CD14-positive monocyte (primary cell): ENCODE results near the gene DLGAP1. TPM values are rescaled to one million over a fixed set of nuclear protein-coding genes. Genes with fewer than 3 reads are reported as not detected.

Experiments
- DNase-seq, 3 donors: peaks; one replicate each; pipeline ENCODE4 v3.0.0-alpha.2; 2011 to 2022
- H2AFZ ChIP-seq: 2 replicates; pipeline ENCODE4 v1.6.0; 2012; ENCODE audit warnings: mild to moderate bottlenecking, low read depth, low read length, inconsistent platforms; ENCODE audit not compliant: insufficient read depth, poor library complexity, severe bottlenecking
- H3K27ac ChIP-seq, 2 donors: 1 replicate in 1 of 2; 2 replicates in 1 of 2; pipeline ENCODE4 v1.5.1; 2012 to 2013; ENCODE audit warnings: low read length in 2 of 2, control low read depth in 1 of 2, inconsistent platforms in 1 of 2, low read depth in 1 of 2, mild to moderate bottlenecking in 1 of 2
- H3K27me3 ChIP-seq, 2 donors: one replicate each; pipeline versions ENCODE4 v1.6.0 to v1.6.1; 2011 to 2013; ENCODE audit warnings: low read length in 2 of 2; ENCODE audit not compliant: control insufficient read depth in 2 of 2, insufficient read depth in 2 of 2
- H3K36me3 ChIP-seq, 2 donors: replicated peaks in 1 of 2; 1 replicate in 1 of 2; 2 replicates in 1 of 2; pipeline versions ENCODE4 v1.5.1 to v1.6.1; 2012 to 2013; ENCODE audit warnings: low read length in 2 of 2, control low read depth in 1 of 2, inconsistent platforms in 1 of 2, mild to moderate bottlenecking in 1 of 2; ENCODE audit not compliant: insufficient read depth in 2 of 2, control insufficient read depth in 1 of 2
- H3K4me1 ChIP-seq, 2 donors: 1 replicate in 1 of 2; 2 replicates in 1 of 2; pipeline versions ENCODE4 v1.5.1 to v1.6.1; 2012 to 2013; ENCODE audit warnings: low read length in 2 of 2, control low read depth in 1 of 2, inconsistent platforms in 1 of 2, mild to moderate bottlenecking in 1 of 2, moderate library complexity in 1 of 2; ENCODE audit not compliant: insufficient read depth in 2 of 2, control insufficient read depth in 1 of 2
- H3K4me2 ChIP-seq: replicated peaks from 2 replicates; pipeline ENCODE3; 2012; ENCODE audit warnings: low read length, moderate library complexity, mild to moderate bottlenecking; ENCODE audit not compliant: poor library complexity, severe bottlenecking; ENCODE audit errors: extremely low read depth
- H3K4me3 ChIP-seq, 3 experiments: fragments of 200-600 bp in 1 of 3; sonication (generic) in 1 of 3; replicated peaks in 1 of 3; 1 replicate in 2 of 3; 2 replicates in 1 of 3; pipeline ENCODE4 v1.5.1; 2011 to 2013; ENCODE audit warnings: low read length in 3 of 3, mild to moderate bottlenecking in 3 of 3, control low read depth in 2 of 3, low read depth in 2 of 3, inconsistent platforms in 1 of 3, moderate library complexity in 1 of 3
- H3K79me2 ChIP-seq: 2 replicates; pipeline ENCODE4 v1.6.0; 2012; ENCODE audit warnings: mild to moderate bottlenecking, control low read depth, inconsistent platforms, low read length, moderate library complexity; ENCODE audit not compliant: insufficient read depth
- H3K9ac ChIP-seq: 2 replicates; pipeline ENCODE4 v1.6.0; 2017; ENCODE audit warnings: low read length, mild to moderate bottlenecking; ENCODE audit not compliant: insufficient read depth, poor library complexity, severe bottlenecking
- H3K9me3 ChIP-seq, 2 donors: replicated peaks in 1 of 2; 1 replicate in 1 of 2; 2 replicates in 1 of 2; pipeline versions ENCODE4 v1.5.1 to v1.6.1; 2012 to 2013; ENCODE audit warnings: low read length in 2 of 2, control low read depth in 1 of 2; ENCODE audit not compliant: control insufficient read depth in 1 of 2, insufficient read depth in 1 of 2
- H4K20me1 ChIP-seq: 2 replicates; pipeline ENCODE4 v1.6.0; 2012; ENCODE audit warnings: mild to moderate bottlenecking, low read length, control low read depth, moderate library complexity; ENCODE audit not compliant: insufficient read depth
- H3K27ac Mint-ChIP-seq, 7 donors: one replicate each; pipeline ENCODE4 v1.8.0; 2020; ENCODE audit warnings: mild to moderate bottlenecking in 7 of 7, mixed read lengths in 7 of 7, moderate library complexity in 6 of 7, inconsistent platforms in 2 of 7
- H3K27me3 Mint-ChIP-seq, 3 donors: one replicate each; pipeline ENCODE4 v1.8.0; 2021 to 2022; ENCODE audit warnings: low read depth in 3 of 3, mild to moderate bottlenecking in 3 of 3, mixed read lengths in 3 of 3, moderate library complexity in 3 of 3, inconsistent platforms in 1 of 3
- H3K36me3 Mint-ChIP-seq, 2 donors: one replicate each; pipeline ENCODE4 v1.8.0; 2020; ENCODE audit warnings: mixed read lengths in 2 of 2, inconsistent platforms in 1 of 2, mild to moderate bottlenecking in 1 of 2
- H3K4me1 Mint-ChIP-seq: one replicate; pipeline ENCODE4 v1.8.0; 2020; ENCODE audit warnings: mild to moderate bottlenecking, mixed read lengths
- H3K4me3 Mint-ChIP-seq, 2 donors: one replicate each; pipeline ENCODE4 v1.8.0; 2020; ENCODE audit warnings: mild to moderate bottlenecking in 2 of 2, mixed read lengths in 2 of 2, moderate library complexity in 1 of 2
- H3K9me3 Mint-ChIP-seq, 7 donors: one replicate each; pipeline ENCODE4 v1.8.0; 2020 to 2022; ENCODE audit warnings: mixed read lengths in 7 of 7, mild to moderate bottlenecking in 6 of 7, moderate library complexity in 6 of 7, inconsistent platforms in 2 of 7
- CTCF ChIP-seq: fragments of 200-600 bp; IDR thresholded peaks from one replicate; pipeline ENCODE4 v1.8.0; 2022; ENCODE audit warnings: antibody characterized with exemption, mild to moderate bottlenecking
- WGBS: methylation state at CpG from one replicate; pipeline ENCODE4 v1.1.5; 2013; ENCODE audit warnings: missing lambda C conversion rate; ENCODE audit not compliant: insufficient coverage; 5-methylcytosine and 5-hydroxymethylcytosine counted together
- intact Hi-C, 2 donors: fragments of 100-400 bp; cut with micrococcal nuclease; formaldehyde crosslinking; loops; one replicate each; pipeline versions ENCODE4 v1.15.0 to v1.15.1; 2023
- polyA plus RNA-seq, 3 donors: library from polyadenylated mRNA; depleted of rRNA in 1 of 3; unstranded in 2 of 3; stranded (reverse) in 1 of 3; fragments of 300-500 nt in 2 of 3; fragments of >200 nt in 1 of 3; fragmentation: Illumina TruSeq in 2 of 3; gene quantifications; 1 replicate in 2 of 3; 2 replicates in 1 of 3; pipeline ENCODE4 v1.2.3, GENCODE V29; 2012 to 2021

Gene DLGAP1
- polyA plus RNA-seq, 3 donors = 0.09 to 0.42 TPM; not detected in 1

- peaks cover 72% of the 10 kb centered on the region for H3K4me1 Mint-ChIP-seq
- no peak overlapping the region for H3K4me3 Mint-ChIP-seq
- Histone ChIP-seq H3K36me3 (no peaks in the 10 kb centered on the region), H3K27ac (peak overlapping the region in 1 of 2 donors; percentile 88), H4K20me1 (no peaks in the 10 kb centered on the region), H3K79me2 (no peaks in the 10 kb centered on the region), H3K27me3 (no peaks in the 10 kb centered on the region), H3K4me3 (peak overlapping the region in 1 of 3 experiments; percentile 41), H3K9ac (no peak overlapping the region), H3K4me1 (peaks cover 70 to 71% of the 10 kb centered on the region in 2 donors), H2AFZ (no peak overlapping the region), H3K4me2 (peak overlapping the region; percentile 57), H3K9me3 (no peaks in the 10 kb centered on the region)
- H3K36me3 Mint-ChIP-seq = no peaks in the 10 kb centered on the region
- peak; percentile 39 to 74 (median 66) for DNase-seq
- intact Hi-C loops = loop anchor here in 1 of 2 donors (10.0 kb wide), 1 partner anchor 130 kb away; no protein-coding TSS in a partner anchor
- H3K27ac Mint-ChIP-seq = peak overlapping the region; percentile 92 to 97 (median 93)
- no peak for TF ChIP-seq CTCF
- peaks cover 0 to 7% (median 0%) of the 10 kb centered on the region in 7 donors for H3K9me3 Mint-ChIP-seq
- H3K27me3 Mint-ChIP-seq = no peaks in the 10 kb centered on the region
- no CpG with 5 or more reads among the region's 2 CpGs for WGBS
Observed at GRCh38 chr18:3725115-3725514, 730.0 kb downstream of the DLGAP1 start.

GRCh38 chr18:3723554-3723953 lies 731.6 kb downstream of the DLGAP1 start:
- Histone ChIP-seq H3K9me3 (no peaks in the 10 kb centered on the region), H3K9ac (no peak overlapping the region), H3K79me2 (no peaks in the 10 kb centered on the region), H2AFZ (no peak overlapping the region), H3K36me3 (no peaks in the 10 kb centered on the region), H3K4me3 (peak overlapping the region in 1 of 3 experiments; percentile 62), H4K20me1 (no peaks in the 10 kb centered on the region), H3K27ac (peak overlapping the region; percentile 34 to 88), H3K27me3 (no peaks in the 10 kb centered on the region), H3K4me2 (peak overlapping the region; percentile 58), H3K4me1 (peaks cover 70 to 71% of the 10 kb centered on the region in 2 donors)
- intact Hi-C loops = loop anchor here in 1 of 2 donors (10.0 kb wide), 1 partner anchor 129 kb away; no protein-coding TSS in a partner anchor
- peaks cover 0 to under 1% (median 0%) of the 10 kb centered on the region in 7 donors for H3K9me3 Mint-ChIP-seq
- no peak for DNase-seq
- H3K27ac Mint-ChIP-seq = peak overlapping the region; percentile 85 to 95 (median 90)
- peaks cover 0 to 2% (median 0%) of the 10 kb centered on the region in 3 donors for H3K27me3 Mint-ChIP-seq
- H3K4me3 Mint-ChIP-seq = peak overlapping the region in 1 of 2 donors; percentile 40
- TF ChIP-seq CTCF = no peak
- H3K36me3 Mint-ChIP-seq = no peaks in the 10 kb centered on the region
- peaks cover 72% of the 10 kb centered on the region for H3K4me1 Mint-ChIP-seq
